ENCODE data around the gene SMIM33. TPM values are rescaled to one million over a fixed set of nuclear protein-coding genes. Genes with fewer than 3 reads are reported as not detected.
"Not testable (repeated sequence)": the region's sequence is repeated elsewhere in the genome, so short reads cannot be mapped to it uniquely, and the experiment has no call there.

The SMIM33 gene
- total and polyA plus RNA-seq, 2 of the 13 experiments (the other 11 are each of a cell fraction or from before 2014, with no cell fraction given), result not detected

DNA sequence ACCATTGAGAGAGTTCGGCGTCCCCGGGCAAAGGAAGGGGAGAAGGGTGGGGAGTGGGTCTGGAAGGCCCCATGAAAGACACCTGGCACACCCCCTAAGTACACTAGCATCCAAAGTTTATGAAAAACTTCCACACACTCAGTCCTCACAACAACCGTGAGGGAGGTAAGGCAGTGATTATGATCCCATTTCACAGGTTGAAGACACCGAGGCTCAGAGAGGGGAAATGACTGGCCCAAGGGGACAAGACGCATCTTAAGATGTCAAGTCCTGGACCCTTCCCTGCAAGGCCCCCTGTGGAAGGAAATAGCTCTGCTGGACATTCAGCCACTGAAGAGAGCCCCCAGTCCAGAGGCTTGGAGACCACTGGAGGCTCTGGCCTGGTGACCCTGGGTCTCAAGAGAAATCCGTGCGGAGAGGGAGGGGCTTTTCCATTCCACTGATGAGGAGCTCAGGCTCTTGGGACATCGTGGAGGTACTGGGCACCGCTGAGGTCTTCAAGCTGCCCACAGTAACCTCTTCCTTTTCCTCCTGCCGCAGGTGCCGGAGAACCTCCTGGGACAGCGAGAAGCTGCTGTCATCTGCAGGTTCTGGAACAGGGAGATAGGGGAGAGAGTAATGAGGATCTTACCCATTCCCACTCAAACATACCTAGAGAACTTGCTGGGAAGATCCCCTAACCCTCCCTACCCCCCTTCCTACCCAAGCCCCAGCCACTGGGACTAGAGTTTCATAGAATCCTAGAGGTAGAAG lies 5.2 kb downstream of the SMIM33 start:
- no TSS peak for BruUV-seq (replicated peaks)
- H3K36me3 ChIP-seq (replicated peaks in 1 of 2; ENCODE audit: control insufficient read depth in 1 of 2, insufficient read depth in 2 of 2, low read length in 2 of 2), result no peaks in the 10 kb centered on the region
- H3K4me3 ChIP-seq (replicated peaks in 1 of 3; ENCODE audit: insufficient read depth in 1 of 3, low read depth in 2 of 3, low read length in 3 of 3), result no peak overlapping the region
- no peak overlapping the region for H3K4me2 ChIP-seq (ENCODE audit: low read depth, low read length)
- H3K79me2 ChIP-seq (ENCODE audit: insufficient read depth, low read length), result no peaks in the 10 kb centered on the region
- TF ChIP-seq ZNF34 (CRISPR knock-in tag; IDR thresholded peaks at IDR 0.05; ENCODE audit: borderline replicate concordance), result no peak
- TF ChIP-seq, protein P1, sequence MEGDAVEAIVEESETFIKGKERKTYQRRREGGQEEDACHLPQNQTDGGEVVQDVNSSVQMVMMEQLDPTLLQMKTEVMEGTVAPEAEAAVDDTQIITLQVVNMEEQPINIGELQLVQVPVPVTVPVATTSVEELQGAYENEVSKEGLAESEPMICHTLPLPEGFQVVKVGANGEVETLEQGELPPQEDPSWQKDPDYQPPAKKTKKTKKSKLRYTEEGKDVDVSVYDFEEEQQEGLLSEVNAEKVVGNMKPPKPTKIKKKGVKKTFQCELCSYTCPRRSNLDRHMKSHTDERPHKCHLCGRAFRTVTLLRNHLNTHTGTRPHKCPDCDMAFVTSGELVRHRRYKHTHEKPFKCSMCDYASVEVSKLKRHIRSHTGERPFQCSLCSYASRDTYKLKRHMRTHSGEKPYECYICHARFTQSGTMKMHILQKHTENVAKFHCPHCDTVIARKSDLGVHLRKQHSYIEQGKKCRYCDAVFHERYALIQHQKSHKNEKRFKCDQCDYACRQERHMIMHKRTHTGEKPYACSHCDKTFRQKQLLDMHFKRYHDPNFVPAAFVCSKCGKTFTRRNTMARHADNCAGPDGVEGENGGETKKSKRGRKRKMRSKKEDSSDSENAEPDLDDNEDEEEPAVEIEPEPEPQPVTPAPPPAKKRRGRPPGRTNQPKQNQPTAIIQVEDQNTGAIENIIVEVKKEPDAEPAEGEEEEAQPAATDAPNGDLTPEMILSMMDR (CRISPR knock-in tag; IDR thresholded peaks at IDR 0.05), result no peak
- ChIA-PET POLR2A (interaction anchor here (0.6 kb wide), 1 partner anchor 25 kb away, joined by 3 read pairs; no protein-coding TSS in a partner anchor), CTCF (ENCODE audit: low intra/inter-chr PET ratio, low total read pairs) (no interaction called here)
- peaks cover 0 to 21% of the 10 kb centered on the region in 2 experiments; a peak in 4 of 5 replicates for H3K27me3 ChIP-seq (ENCODE audit: control insufficient read depth in 1 of 2, insufficient read depth in 2 of 2, low read length in 2 of 2)
- in situ Hi-C loops (cut with HindIII; ENCODE audit: extremely low pct_ligation_motif_present, low pct_unique_long_range_greater_than_20kb), result no loop called here
- peaks cover 16% of the 10 kb centered on the region for H3K4me1 ChIP-seq (ENCODE audit: insufficient read depth, low read length)
- no peak overlapping the region for H3K27ac ChIP-seq (ENCODE audit: extremely low read length, insufficient read depth, low read length)
- H4K20me1 ChIP-seq (ENCODE audit: insufficient read depth, low read length), result no peaks in the 10 kb centered on the region
- H2AFZ ChIP-seq (ENCODE audit: low read length), result no peak overlapping the region
- WGBS (ENCODE audit: low lambda C conversion rate), result 77% methylated on average over 11 of the region's 13 CpGs
- H3K9me3 ChIP-seq (ENCODE audit: low read length), result no peaks in the 10 kb centered on the region
- DNase-seq (ENCODE audit: low spot score) (no peak), ATAC-seq (no peak), FAIRE-seq (no peak)
- intact Hi-C loops (cut with micrococcal nuclease; ENCODE audit: unreplicated experiment), result no loop called here
- no peak overlapping the region for H3K9ac ChIP-seq (ENCODE audit: insufficient read depth, low read depth, low read length)

DNA sequence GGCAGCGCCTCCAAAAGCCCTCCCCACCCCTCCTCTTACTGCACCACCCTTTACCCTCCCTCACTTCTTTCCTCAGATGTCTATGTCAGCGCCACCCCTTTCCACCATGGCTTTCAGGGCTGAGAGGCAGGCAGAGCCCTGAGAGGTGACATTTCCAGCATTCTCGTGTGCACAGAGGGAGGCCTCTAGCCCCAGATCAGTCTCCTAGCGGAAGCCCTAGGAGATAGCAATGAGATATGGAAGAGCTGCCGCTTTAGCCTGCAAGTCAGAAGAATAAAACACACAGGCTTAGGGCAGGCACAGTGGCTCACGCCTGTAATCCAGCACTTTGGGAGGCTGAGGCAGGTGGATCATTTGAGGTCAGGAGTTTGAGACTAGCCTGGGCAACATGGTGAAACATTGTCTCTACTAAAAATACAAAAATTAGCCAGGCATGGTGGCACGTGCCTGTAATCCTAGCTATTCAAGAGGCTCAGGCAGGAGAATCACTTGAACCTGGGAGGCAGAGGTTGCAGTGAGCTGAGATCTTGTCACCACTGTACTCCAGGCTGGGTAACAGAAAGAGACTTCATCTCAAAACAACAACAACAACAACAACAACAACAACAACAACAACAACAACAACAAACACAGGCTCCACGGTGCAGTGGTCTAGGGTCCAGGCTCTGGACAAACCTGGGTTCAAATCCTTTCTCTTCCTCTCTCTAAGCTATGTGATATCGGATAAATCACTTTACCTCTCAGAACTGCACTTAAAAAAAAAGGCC lies 8.0 kb downstream of the SMIM33 start:
- intact Hi-C loops (cut with micrococcal nuclease; ENCODE audit: unreplicated experiment); H4K20me1 ChIP-seq (ENCODE audit: insufficient read depth, low read length); CTCF ChIA-PET (ENCODE audit: low intra/inter-chr PET ratio, low total read pairs); H2AFZ ChIP-seq (ENCODE audit: low read length); H3K4me2 ChIP-seq (ENCODE audit: low read depth, low read length); H3K9ac ChIP-seq (ENCODE audit: insufficient read depth, low read depth, low read length); BruUV-seq (replicated peaks); H3K79me2 ChIP-seq (ENCODE audit: insufficient read depth, low read length); in situ Hi-C loops (cut with HindIII; ENCODE audit: extremely low pct_ligation_motif_present, low pct_unique_long_range_greater_than_20kb); H3K36me3 ChIP-seq (replicated peaks in 1 of 2; ENCODE audit: control insufficient read depth in 1 of 2, insufficient read depth in 2 of 2, low read length in 2 of 2); DNase-seq (ENCODE audit: low spot score); H3K27ac ChIP-seq (ENCODE audit: extremely low read length, insufficient read depth, low read length); FAIRE-seq; H3K4me3 ChIP-seq (replicated peaks in 1 of 3; ENCODE audit: insufficient read depth in 1 of 3, low read depth in 2 of 3, low read length in 3 of 3); H3K27me3 ChIP-seq (ENCODE audit: control insufficient read depth in 1 of 2, insufficient read depth in 2 of 2, low read length in 2 of 2); H3K9me3 ChIP-seq (ENCODE audit: low read length); TF ChIP-seq FOXP1 (CRISPR knock-in tag; IDR thresholded peaks at IDR 0.05): not testable (repeated sequence)
- 65% methylated on average over 9 of the region's 9 CpGs for WGBS (ENCODE audit: low lambda C conversion rate)
- ATAC-seq, result peak; percentile 16; the same call in 1 of the 3 replicates
- peaks cover 19% of the 10 kb centered on the region for H3K4me1 ChIP-seq (ENCODE audit: insufficient read depth, low read length)
- peak; percentile 91 for TF ChIP-seq FOXP1 (IDR thresholded peaks at IDR 0.05)
- POLR2A ChIA-PET, result interaction anchor here (1.3 kb wide), 1 partner anchor 24 kb away, joined by 3 read pairs; no protein-coding TSS in a partner anchor

DNA sequence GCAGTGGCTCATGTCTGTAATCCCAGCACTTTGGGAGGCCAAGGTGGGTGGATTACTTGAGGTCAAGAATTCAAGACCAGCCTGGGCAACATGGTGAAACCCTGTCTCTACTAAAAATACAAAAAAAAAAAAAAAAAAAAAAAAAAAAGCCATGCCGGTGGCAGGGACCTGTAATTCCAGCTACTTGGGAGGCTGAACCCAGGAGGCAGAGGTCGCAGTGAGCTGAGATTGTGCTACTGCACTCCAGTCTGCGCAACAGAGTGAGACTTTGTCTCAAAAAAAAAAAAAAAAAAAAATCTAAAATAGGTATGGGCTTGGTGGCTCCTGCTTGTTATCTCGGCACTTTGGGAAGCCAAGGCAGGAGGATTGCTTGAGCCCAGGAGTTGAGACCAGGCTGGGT lies 8.9 kb downstream of the SMIM33 start:
- H3K4me2 ChIP-seq (ENCODE audit: low read depth, low read length); H3K9me3 ChIP-seq (ENCODE audit: low read length); H3K36me3 ChIP-seq (replicated peaks in 1 of 2; ENCODE audit: control insufficient read depth in 1 of 2, insufficient read depth in 2 of 2, low read length in 2 of 2); H4K20me1 ChIP-seq (ENCODE audit: insufficient read depth, low read length); in situ Hi-C loops (cut with HindIII; ENCODE audit: extremely low pct_ligation_motif_present, low pct_unique_long_range_greater_than_20kb); intact Hi-C loops (cut with micrococcal nuclease; ENCODE audit: unreplicated experiment); H3K27ac ChIP-seq (ENCODE audit: extremely low read length, insufficient read depth, low read length); ATAC-seq; DNase-seq (ENCODE audit: low spot score); H3K27me3 ChIP-seq (ENCODE audit: control insufficient read depth in 1 of 2, insufficient read depth in 2 of 2, low read length in 2 of 2); POLR2A ChIA-PET; CTCF ChIA-PET (ENCODE audit: low intra/inter-chr PET ratio, low total read pairs); H3K79me2 ChIP-seq (ENCODE audit: insufficient read depth, low read length); BruUV-seq (replicated peaks); H3K9ac ChIP-seq (ENCODE audit: insufficient read depth, low read depth, low read length); FAIRE-seq; H2AFZ ChIP-seq (ENCODE audit: low read length); H3K4me3 ChIP-seq (replicated peaks in 1 of 3; ENCODE audit: insufficient read depth in 1 of 3, low read depth in 2 of 3, low read length in 3 of 3): not testable (repeated sequence)
- WGBS (ENCODE audit: low lambda C conversion rate), result 90% methylated on average over 4 of the region's 4 CpGs
- peaks cover 19% of the 10 kb centered on the region for H3K4me1 ChIP-seq (ENCODE audit: insufficient read depth, low read length)

All from HepG2 (cell line).